Caki2 (cell line): Measurements from ENCODE around the gene COG8. TPM values are rescaled to one million over a fixed set of nuclear protein-coding genes. Genes with fewer than 3 reads are reported as not detected.
"Not testable (repeated sequence)": the region's sequence is repeated elsewhere in the genome, so short reads cannot be mapped to it uniquely, and the experiment has no call there.

Experiments
- DNase-seq: peaks from one replicate; pipeline ENCODE4 v3.0.0-alpha.2; 2015; ENCODE audit warnings: low read depth
- in situ Hi-C: cut with HindIII; loops from 2 replicates; pipeline ENCODE4 v1.10.0; 2016; ENCODE audit warnings: low sequenced_read_pairs, low pct_unique_long_range_greater_than_20kb, mixed read lengths
- total RNA-seq: library from RNA; depleted of rRNA; stranded (reverse); fragments of >200 nt; shearing (Covaris generic); gene quantifications from 2 replicates; pipeline ENCODE4 v1.2.3, GENCODE V29; 2014; ENCODE audit warnings: low replicate concordance; rRNA removed

The COG8 gene, protein sequence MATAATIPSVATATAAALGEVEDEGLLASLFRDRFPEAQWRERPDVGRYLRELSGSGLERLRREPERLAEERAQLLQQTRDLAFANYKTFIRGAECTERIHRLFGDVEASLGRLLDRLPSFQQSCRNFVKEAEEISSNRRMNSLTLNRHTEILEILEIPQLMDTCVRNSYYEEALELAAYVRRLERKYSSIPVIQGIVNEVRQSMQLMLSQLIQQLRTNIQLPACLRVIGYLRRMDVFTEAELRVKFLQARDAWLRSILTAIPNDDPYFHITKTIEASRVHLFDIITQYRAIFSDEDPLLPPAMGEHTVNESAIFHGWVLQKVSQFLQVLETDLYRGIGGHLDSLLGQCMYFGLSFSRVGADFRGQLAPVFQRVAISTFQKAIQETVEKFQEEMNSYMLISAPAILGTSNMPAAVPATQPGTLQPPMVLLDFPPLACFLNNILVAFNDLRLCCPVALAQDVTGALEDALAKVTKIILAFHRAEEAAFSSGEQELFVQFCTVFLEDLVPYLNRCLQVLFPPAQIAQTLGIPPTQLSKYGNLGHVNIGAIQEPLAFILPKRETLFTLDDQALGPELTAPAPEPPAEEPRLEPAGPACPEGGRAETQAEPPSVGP
- 56.2 and 68.1 TPM in 2 replicates for total RNA-seq

DNA sequence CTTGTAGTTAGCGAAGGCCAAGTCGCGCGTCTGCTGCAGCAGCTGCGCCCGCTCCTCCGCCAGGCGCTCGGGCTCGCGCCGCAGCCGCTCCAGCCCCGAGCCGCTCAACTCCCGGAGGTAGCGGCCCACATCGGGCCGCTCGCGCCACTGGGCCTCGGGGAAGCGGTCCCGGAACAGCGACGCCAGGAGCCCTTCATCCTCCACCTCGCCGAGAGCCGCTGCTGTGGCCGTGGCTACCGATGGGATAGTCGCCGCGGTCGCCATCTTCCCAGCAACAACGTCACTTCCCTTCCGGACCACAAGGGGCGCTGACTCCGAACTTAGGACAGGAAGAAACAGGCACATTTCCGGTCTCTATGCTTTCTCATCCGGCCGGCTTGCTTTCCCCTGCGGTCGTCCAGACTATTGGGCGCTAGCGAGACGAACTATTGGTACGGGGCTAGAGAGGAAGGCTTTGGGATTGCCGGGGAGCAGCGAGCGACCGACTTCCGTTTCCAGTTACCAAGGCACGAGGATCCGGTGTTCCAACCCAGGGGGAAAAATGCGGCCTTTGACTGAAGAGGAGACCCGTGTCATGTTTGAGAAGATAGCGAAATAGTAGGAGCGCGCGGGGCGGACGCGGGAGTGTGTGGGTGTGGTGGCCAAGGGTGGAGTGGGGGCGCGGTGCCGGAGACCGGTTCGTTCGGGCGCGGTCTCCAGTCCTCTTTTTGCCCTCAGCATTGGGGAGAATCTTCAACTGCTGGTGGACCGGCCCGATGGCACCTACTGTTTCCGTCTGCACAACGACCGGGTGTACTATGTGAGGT is at the start of gene COG8, which contains the start of gene NIP7:
Gene COG8 (minus strand): TSS at position 276 of the 806 bp plus-strand sequence. CDS start 12 bp downstream, at position 264.
Gene NIP7 (plus strand): TSS at position 484 of the 806 bp plus-strand sequence. CDS start 58 bp downstream, at position 542.
- DNase-seq = peak; percentile 96
- in situ Hi-C loops = no loop called here

DNA sequence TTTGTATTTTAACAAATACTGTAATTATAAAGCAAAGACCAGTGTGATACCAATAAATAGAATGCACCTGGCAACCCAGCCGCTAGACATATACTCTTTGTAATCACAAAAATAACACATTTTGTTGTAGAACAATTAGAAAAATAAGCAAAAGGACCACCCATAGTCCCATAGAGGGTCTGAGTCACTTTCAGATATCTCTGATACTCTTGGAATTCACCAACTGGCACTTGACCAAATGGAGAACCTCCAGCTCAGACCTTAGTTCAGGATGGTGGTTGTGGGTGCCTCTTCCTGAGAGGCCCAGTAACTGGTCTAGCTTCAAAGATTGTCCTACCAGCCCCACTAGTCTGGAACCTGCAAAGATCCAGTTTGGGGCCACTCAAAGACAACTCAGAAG is 47.2 kb upstream of the COG8 start:
- no peak for DNase-seq
- in situ Hi-C loops = no loop called here

DNA sequence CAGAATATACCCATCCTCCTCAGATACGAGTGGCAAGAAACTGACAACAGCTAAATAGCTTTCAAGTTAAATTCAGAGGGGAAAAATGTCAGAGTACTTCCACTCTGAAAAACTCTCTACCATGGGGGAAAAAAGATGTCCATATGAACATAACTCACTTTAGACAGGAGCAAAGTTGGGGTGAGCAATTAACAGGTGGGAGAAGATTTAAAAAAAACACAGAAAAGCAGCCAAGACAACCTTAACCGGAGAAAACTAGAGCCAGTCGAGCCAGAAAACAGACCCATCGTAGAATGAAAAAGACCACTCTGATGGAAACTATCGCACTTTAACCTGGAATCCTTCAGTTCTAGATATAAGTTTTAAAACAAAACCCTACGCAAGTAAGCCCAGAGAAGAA is 45.6 kb upstream of the COG8 start:
- DNase-seq = no peak
- in situ Hi-C loops = no loop called here

DNA sequence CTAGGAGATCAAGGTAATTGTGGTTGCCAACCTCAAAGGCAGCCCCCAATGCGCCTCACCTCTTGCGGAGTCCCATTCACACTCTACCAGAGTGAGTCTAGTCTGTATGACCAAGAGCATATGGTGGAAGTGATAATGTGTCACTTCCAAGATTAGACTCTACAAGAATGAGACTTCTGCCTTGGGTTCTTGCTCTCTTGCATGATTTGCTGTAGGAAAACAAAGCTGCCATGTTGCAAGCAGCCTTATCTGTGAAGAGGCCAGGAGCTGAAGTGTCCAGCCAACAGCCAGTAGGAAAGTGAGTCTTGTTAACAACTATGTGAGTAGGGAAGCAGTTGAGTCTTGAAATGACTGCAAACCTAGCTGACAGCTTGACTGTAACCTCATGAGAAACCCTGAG is 43.1 kb upstream of the COG8 start:
- no peak for DNase-seq
- in situ Hi-C loops = no loop called here

DNA sequence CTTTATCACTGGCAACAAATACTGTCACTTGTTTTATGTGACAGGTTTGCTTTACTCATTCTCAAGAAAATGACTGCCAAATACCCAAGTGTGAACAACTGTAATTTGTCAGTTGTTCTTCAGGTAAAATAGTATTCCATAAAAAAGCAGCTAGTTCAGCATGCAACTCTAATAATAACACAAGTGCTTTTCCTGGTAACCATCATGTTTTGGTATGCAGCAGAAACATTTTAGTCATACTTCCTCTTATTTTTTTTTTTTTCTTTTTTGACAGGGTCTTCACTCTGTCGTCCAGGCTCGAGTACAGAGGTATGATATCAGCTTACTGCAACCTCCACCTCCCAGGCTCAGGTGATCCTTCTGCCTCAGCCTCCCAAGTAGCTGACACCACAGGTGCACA is 41.9 kb upstream of the COG8 start:
- DNase-seq = no peak

DNA sequence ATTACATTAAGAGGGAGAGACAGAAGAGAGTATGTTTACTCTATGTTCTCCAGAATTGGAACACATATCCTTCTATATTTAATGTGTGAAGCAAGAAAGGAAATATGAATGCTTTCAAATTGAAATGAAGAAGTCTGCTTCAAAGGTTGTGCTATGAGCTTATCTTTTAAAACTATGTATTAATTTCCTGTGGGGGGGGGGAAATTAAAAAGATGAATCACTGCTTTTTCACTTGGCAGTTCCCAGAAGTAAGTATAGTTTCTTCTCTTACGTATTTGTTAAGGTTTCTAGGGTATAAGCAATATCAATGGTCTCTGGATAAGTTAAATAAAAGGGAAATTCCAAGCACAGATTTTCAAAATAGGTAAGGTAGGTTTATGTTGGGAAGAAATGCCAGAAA is 39.4 kb upstream of the COG8 start:
- DNase-seq = no peak
- in situ Hi-C loops = no loop called here

More for the DNA sequence above, 41.9 kb upstream of the COG8 start:
- in situ Hi-C loops = no loop called here

DNA sequence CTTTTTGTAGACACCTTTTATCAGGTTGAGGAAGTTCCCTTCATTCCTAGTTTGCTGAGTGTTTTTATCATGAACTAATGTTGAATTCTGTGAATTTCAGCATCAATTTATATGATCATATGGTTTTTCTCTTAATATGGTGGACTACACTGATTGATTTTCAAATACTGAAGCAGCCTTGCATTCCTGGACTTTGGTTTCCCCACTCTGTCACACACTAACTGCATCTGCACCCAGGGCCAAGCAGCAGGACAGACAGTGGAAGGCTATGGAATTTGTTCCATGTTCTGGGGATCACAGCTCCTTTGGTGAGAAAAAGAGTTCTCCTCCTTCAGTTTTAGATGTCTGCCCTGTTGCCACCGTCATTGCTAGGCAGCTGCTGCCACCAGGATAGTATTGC is 38.7 kb upstream of the COG8 start:
- in situ Hi-C loops = no loop called here
- DNase-seq = no peak

DNA sequence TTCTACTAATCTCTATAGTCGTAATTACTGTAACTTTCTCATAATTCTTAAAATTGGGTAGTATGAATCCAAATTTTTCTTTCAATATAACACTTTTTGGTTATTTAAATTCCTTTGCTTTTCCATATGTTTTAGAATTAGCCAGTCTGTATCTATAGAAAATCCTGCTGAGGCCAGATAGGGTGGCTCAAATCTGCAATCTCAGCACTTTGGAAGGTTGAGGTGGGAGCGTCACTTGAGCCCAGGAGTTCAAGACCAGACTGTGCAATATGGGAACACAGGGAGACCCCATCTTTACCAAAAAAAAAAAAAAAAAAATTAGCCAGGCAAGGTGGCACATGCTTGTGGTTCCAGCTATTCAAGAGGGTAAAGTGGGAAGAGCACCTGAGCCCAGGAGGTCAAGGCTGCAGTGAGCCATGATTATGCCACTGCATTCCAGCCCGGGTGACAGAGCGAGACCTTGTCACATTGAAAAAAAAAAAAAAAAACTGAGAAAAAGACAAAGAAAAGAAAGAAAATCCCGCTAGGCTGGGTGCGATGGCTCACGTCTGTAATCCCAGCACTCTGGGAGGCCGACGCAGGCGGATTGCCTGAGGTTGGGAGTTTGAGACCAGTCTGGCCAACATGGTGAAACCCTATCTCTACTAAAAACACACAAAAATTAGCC is 37.2 kb upstream of the COG8 start:
- in situ Hi-C loops = no loop called here

DNA sequence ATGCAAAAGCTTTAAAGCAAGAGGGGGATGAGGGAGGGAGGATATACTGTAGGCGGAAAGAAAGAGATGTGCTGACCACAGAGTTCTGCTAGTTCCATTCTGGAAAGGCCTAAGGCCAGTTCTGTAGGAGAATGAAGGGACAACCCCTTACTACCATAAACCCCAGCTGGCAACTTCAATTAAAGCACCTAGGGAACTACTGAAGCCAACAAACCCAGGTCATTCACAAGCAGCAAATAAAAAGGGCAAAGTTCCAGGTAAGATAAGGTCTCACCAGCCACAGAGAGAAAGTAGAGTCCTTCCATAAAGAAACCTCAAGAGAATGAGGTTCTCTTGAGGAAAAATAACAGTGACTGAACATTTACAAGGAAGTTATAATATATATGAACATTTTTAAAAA is 33.7 kb upstream of the COG8 start:
- in situ Hi-C loops = no loop called here
- DNase-seq = no peak

More for the DNA sequence above, 37.2 kb upstream of the COG8 start:
- no peak for DNase-seq

DNA sequence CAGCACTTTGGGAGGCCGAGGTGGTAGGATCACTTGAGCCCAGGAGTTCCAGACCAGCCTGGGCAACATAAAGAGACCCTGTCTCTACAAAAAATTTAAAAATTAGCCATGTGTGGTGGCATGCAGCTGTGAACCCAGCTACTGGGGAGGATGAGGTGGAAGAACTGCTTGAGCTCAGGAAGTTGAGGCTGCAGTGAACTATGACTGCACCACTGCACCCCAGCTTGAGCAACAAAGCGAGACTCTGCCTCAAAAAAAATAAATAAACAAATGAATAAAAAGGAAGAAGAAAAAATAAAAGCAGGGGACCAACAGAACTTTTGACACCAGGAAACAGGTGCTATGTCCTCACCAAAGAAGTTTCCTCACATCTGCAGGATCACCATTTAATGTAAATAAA is 32.2 kb upstream of the COG8 start:
- no peak for DNase-seq
- in situ Hi-C loops = no loop called here

DNA sequence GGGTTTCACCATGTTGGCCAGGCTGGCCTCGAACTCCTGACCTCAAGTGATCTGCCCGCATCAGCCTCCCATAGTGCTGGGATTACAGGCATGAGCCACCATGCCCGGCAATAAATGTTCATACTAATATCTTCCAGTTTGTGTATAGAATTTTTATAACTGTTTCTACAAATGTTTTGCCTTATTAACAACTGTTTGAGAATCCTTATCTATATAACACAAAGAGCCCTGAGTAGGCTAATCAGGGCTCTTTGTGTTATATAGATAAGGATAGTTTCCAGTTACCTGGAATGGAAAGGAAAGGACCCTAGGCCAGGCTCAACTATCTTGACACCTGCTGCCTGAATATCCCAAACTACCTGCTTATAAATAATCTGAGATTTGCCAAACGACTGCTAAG is 29.5 kb upstream of the COG8 start:
- no peak for DNase-seq
- in situ Hi-C loops = no loop called here

DNA sequence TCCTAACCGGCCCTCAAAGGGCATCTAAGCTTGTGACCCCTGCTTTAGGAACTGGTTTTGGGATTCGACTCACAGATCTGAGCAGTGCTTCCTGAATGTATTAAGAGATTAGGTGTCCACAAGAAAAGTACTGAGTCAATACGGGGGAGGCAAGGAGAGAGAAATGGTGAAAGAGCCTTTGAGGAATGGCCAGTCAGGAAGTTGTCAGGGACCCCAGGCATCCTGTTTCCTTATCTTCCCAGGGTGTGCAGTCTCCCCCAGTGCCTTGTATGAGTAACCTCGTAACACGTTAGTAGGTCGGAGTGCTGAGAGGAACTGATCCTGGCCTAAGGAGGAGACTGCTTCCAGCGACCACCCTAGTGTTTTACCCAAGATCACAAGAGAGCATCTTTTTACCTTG is 28.6 kb upstream of the COG8 start:
- in situ Hi-C loops = no loop called here
- no peak for DNase-seq

DNA sequence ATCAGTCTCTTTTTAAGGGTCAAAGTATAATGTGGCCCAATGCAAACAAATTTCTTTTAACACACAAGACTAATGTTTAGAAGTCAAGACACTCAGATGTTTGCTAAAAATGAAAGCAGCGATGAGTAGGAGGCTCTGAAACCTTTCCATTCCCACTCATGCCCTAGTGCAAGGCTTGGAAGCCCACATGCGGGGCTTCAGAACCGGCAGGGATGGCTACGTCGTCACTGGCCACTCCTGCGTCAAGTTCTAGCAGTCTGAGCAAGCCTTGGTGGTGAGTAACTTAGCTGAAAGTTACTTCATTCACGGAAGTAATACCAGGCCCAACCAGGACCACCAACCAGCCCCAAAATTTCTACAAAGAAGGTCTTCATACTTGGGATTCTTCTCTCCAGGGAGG is 27.1 kb upstream of the COG8 start:
- in situ Hi-C loops = no loop called here
- DNase-seq = no peak

DNA sequence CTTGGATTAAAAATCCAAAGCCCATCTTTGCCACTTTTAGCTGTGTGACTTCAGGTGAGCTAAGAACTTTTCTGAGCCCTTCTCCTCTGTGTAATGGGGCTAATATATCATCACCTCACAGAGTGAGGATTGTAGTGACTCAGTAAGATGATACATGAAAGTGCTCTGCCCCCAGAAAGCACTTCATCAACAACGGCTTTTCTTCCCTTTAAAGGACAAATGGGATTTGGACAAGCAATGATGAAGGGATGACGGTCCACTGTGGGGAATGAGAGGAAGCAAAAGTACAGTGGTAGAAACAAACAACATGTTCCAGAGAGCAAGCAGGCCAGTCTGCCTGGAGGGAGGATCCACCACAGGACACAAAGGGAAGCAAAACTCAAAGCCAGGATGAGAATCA is 26.5 kb upstream of the COG8 start:
- DNase-seq = no peak
- in situ Hi-C loops = no loop called here

DNA sequence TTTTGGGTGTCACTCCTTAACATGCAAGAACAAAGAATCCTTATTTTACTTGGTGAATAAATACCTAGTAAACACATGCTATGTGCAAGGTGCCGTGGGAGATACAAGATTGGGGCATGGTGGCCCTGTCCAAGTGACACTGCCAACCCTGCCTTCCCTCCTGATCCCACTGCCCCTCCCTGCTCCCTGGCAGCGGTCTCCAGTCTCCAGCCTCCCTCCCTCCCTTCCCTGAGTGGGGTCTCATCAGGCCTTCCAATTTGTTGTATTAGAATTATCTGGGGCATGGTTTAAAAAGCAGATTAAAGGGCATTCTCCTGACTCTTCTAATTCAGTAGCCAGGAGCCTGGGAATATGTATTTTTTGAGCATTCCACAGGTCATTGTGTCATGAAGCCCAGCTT is 24.7 kb upstream of the COG8 start:
- in situ Hi-C loops = no loop called here
- no peak for DNase-seq

DNA sequence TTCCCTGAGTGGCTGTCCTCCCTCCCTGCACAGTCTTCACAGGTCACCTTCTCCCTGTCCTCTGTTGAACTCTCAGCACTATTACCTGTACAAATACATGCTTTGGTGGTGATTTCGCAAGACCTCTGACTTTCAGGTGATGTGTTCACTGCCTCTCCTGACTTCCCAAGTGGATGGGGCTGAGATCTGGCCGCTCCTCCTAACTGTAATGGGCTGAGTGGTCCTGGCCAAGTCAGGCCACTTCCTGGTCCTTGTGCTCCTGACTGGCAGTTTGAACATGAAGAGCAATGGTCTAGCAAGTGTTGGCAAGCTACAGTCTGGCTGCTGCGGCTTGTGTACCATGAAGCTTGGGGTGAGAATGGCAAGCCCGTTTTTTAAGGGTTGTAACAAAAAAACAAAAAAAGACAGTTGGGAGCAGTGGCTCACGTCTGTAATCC is 23.9 kb upstream of the COG8 start:
- in situ Hi-C loops = no loop called here
- DNase-seq = no peak

DNA sequence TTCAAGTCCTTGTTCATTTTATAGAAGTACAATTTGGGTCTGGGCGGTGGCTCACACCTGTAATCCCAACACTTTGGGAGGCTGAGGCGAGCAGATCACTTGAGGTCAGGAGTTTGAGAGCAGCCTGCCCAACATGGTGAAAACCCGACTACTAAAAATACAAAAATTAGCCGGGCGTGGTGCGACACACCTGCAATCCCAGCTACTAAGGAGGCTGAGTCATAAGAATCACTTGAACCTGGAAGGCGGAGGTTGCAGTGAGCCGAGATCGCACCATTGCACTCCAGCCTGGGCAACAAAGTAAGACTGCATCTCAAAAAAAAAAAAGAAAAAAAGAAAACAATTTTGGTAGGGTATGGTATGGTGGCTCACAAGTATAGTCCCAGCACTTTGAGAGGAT is 20.7 kb upstream of the COG8 start:
- DNase-seq, in situ Hi-C loops: not testable (repeated sequence)

DNA sequence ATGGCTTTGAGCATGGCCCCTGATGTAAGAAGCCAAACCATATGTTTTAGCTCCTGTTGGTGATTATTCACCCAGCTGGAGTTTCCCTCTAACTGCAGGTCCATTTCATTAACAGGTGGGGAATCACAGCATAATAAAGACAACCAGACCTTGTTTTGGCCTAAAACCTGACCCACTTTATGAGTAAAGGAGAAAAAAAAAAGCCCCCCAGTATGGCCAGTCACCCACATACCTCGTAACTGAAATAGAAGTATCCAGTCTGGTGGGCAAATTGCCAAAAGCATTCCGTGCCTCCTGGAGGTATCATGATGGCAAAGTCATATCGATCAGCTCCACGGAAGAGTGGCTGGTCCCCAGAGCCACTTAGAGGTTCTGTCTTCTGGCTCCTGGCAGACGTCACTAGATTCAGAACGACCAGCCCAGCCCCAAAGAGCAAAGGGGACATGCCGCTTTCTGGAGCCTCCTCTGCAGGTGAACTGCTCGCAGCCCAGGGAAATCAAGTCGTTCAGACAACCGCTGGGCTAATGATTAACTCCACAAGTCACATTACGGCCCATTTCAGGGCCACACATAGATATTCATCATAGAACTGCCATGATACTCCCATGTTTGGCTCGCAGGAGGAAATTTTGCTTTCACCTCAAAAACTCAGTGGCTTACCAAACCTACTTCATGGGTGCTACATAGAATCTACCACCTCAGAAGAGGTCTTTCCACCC is 12.1 kb upstream of the COG8 start, which contains the start of gene TMED6:
Gene TMED6 (minus strand): TSS at position 478 of the 719 bp plus-strand sequence. CDS start 33 bp downstream, at position 445.
- in situ Hi-C loops = no loop called here
- DNase-seq = peak; percentile 57
